Measurements from ENCODE around the gene CADPS.

Gene CADPS

GRCh38 chr3:62837145-62837787, 38.0 kb downstream of the CADPS start:
- no peak overlapping the region for H3K27ac Mint-ChIP-seq
- H3K4me1 Mint-ChIP-seq (ENCODE audit: low read depth) = no peaks in the 10 kb centered on the region
- no peaks in the 10 kb centered on the region for H3K9me3 Mint-ChIP-seq
- no peak overlapping the region for H3K4me3 Mint-ChIP-seq
- H3K27me3 Mint-ChIP-seq = no peaks in the 10 kb centered on the region
- no peak for DNase-seq
- H3K36me3 Mint-ChIP-seq (ENCODE audit: low read depth) = no peaks in the 10 kb centered on the region

GRCh38 chr3:62835554-62836236, 39.5 kb downstream of the CADPS start:
- H3K9me3 Mint-ChIP-seq = no peaks in the 10 kb centered on the region
- H3K4me1 Mint-ChIP-seq (ENCODE audit: low read depth) = no peaks in the 10 kb centered on the region
- H3K4me3 Mint-ChIP-seq = no peak overlapping the region
- no peak for DNase-seq
- no peaks in the 10 kb centered on the region for H3K27me3 Mint-ChIP-seq
- H3K36me3 Mint-ChIP-seq (ENCODE audit: low read depth) = no peaks in the 10 kb centered on the region
- H3K27ac Mint-ChIP-seq = no peak overlapping the region

GRCh38 chr3:62833538-62833937, 41.7 kb downstream of the CADPS start:
- no peak for DNase-seq
- H3K4me3 Mint-ChIP-seq = no peak overlapping the region
- no peaks in the 10 kb centered on the region for H3K4me1 Mint-ChIP-seq (ENCODE audit: low read depth)
- H3K9me3 Mint-ChIP-seq = no peaks in the 10 kb centered on the region
- no peaks in the 10 kb centered on the region for H3K36me3 Mint-ChIP-seq (ENCODE audit: low read depth)
- H3K27me3 Mint-ChIP-seq = no peaks in the 10 kb centered on the region
- no peak overlapping the region for H3K27ac Mint-ChIP-seq

- DNase-seq = no peak
- Mint-ChIP-seq H3K9me3 (no peaks in the 10 kb centered on the region), H3K27me3 (no peaks in the 10 kb centered on the region), H3K36me3 (ENCODE audit: low read depth) (no peaks in the 10 kb centered on the region), H3K4me3 (no peak overlapping the region), H3K27ac (no peak overlapping the region), H3K4me1 (ENCODE audit: low read depth) (no peaks in the 10 kb centered on the region)
Observed at GRCh38 chr3:62832553-62832952, 42.7 kb downstream of the CADPS start.

GRCh38 chr3:62830727-62831322, 44.4 kb downstream of the CADPS start:
- Mint-ChIP-seq H3K4me1 (ENCODE audit: low read depth) (no peaks in the 10 kb centered on the region), H3K9me3 (no peaks in the 10 kb centered on the region), H3K27ac (no peak overlapping the region), H3K4me3 (no peak overlapping the region), H3K27me3 (no peaks in the 10 kb centered on the region), H3K36me3 (ENCODE audit: low read depth) (no peaks in the 10 kb centered on the region)
- DNase-seq = no peak

GRCh38 chr3:62827550-62827949, 47.7 kb downstream of the CADPS start:
- Mint-ChIP-seq H3K36me3 (ENCODE audit: low read depth) (no peaks in the 10 kb centered on the region), H3K4me1 (ENCODE audit: low read depth) (no peaks in the 10 kb centered on the region), H3K4me3 (no peak overlapping the region), H3K9me3 (no peaks in the 10 kb centered on the region), H3K27me3 (no peaks in the 10 kb centered on the region), H3K27ac (no peak overlapping the region)
- DNase-seq = no peak

- Mint-ChIP-seq H3K27me3 (no peaks in the 10 kb centered on the region), H3K9me3 (no peaks in the 10 kb centered on the region), H3K4me1 (ENCODE audit: low read depth) (no peaks in the 10 kb centered on the region), H3K4me3 (no peak overlapping the region), H3K36me3 (ENCODE audit: low read depth) (no peaks in the 10 kb centered on the region), H3K27ac (no peak overlapping the region)
- DNase-seq = no peak
Observed at GRCh38 chr3:62824965-62825592, 50.1 kb downstream of the CADPS start.

- Mint-ChIP-seq H3K9me3 (no peaks in the 10 kb centered on the region), H3K27ac (no peak overlapping the region), H3K4me3 (no peak overlapping the region), H3K4me1 (ENCODE audit: low read depth) (no peaks in the 10 kb centered on the region), H3K27me3 (no peaks in the 10 kb centered on the region), H3K36me3 (ENCODE audit: low read depth) (no peaks in the 10 kb centered on the region)
- no peak for DNase-seq
Observed at GRCh38 chr3:62823461-62824050, 51.7 kb downstream of the CADPS start.

- Mint-ChIP-seq H3K4me1 (ENCODE audit: low read depth) (peaks cover 6% of the 10 kb centered on the region), H3K9me3 (no peaks in the 10 kb centered on the region), H3K27ac (no peak overlapping the region), H3K4me3 (no peak overlapping the region), H3K27me3 (no peaks in the 10 kb centered on the region), H3K36me3 (ENCODE audit: low read depth) (no peaks in the 10 kb centered on the region)
- DNase-seq = no peak
Observed at GRCh38 chr3:62822905-62823304, 52.3 kb downstream of the CADPS start.

- Mint-ChIP-seq H3K36me3 (ENCODE audit: low read depth) (no peaks in the 10 kb centered on the region), H3K9me3 (peaks cover 3% of the 10 kb centered on the region), H3K4me3 (no peak overlapping the region), H3K27me3 (no peaks in the 10 kb centered on the region), H3K27ac (no peak overlapping the region), H3K4me1 (ENCODE audit: low read depth) (peaks cover 15% of the 10 kb centered on the region)
- DNase-seq = no peak
Observed at GRCh38 chr3:62818347-62818746, 56.9 kb downstream of the CADPS start.

- H3K27ac Mint-ChIP-seq = no peak overlapping the region
- DNase-seq = no peak
- no peaks in the 10 kb centered on the region for H3K36me3 Mint-ChIP-seq (ENCODE audit: low read depth)
- H3K9me3 Mint-ChIP-seq = peaks cover 3% of the 10 kb centered on the region
- H3K4me1 Mint-ChIP-seq (ENCODE audit: low read depth) = peaks cover 15% of the 10 kb centered on the region
- H3K27me3 Mint-ChIP-seq = no peaks in the 10 kb centered on the region
- H3K4me3 Mint-ChIP-seq = no peak overlapping the region
Observed at GRCh38 chr3:62817678-62818077, 57.5 kb downstream of the CADPS start.

GRCh38 chr3:62815981-62816380, 59.2 kb downstream of the CADPS start:
- Mint-ChIP-seq H3K4me3 (no peak overlapping the region), H3K4me1 (ENCODE audit: low read depth) (peaks cover 15% of the 10 kb centered on the region), H3K27ac (no peak overlapping the region), H3K27me3 (no peaks in the 10 kb centered on the region), H3K36me3 (ENCODE audit: low read depth) (no peaks in the 10 kb centered on the region), H3K9me3 (peaks cover 3% of the 10 kb centered on the region)
- no peak for DNase-seq

- H3K9me3 Mint-ChIP-seq = peaks cover 3% of the 10 kb centered on the region
- no peak overlapping the region for H3K27ac Mint-ChIP-seq
- H3K4me1 Mint-ChIP-seq (ENCODE audit: low read depth) = peaks cover 6% of the 10 kb centered on the region
- H3K4me3 Mint-ChIP-seq = no peak overlapping the region
- no peaks in the 10 kb centered on the region for H3K36me3 Mint-ChIP-seq (ENCODE audit: low read depth)
- no peak for DNase-seq
- H3K27me3 Mint-ChIP-seq = no peaks in the 10 kb centered on the region
Observed at GRCh38 chr3:62812631-62813030, 62.6 kb downstream of the CADPS start.

- Mint-ChIP-seq H3K36me3 (ENCODE audit: low read depth) (no peaks in the 10 kb centered on the region), H3K27me3 (no peaks in the 10 kb centered on the region), H3K27ac (no peak overlapping the region), H3K9me3 (no peaks in the 10 kb centered on the region), H3K4me3 (no peak overlapping the region), H3K4me1 (ENCODE audit: low read depth) (no peaks in the 10 kb centered on the region)
- DNase-seq = no peak
Observed at GRCh38 chr3:62811119-62811518, 64.1 kb downstream of the CADPS start.

- H3K27ac Mint-ChIP-seq = no peak overlapping the region
- DNase-seq = no peak
- H3K36me3 Mint-ChIP-seq (ENCODE audit: low read depth) = no peaks in the 10 kb centered on the region
- no peaks in the 10 kb centered on the region for H3K27me3 Mint-ChIP-seq
- no peaks in the 10 kb centered on the region for H3K4me1 Mint-ChIP-seq (ENCODE audit: low read depth)
- H3K4me3 Mint-ChIP-seq = no peak overlapping the region
- H3K9me3 Mint-ChIP-seq = no peaks in the 10 kb centered on the region
Observed at GRCh38 chr3:62809369-62809768, 65.8 kb downstream of the CADPS start.
